ENCODE measurements around the gene FAM120B.
A peak's percentile ranks its signal among the peaks of the same experiment; 100 is the strongest.
"Not testable (repeated sequence)": the region's sequence is repeated elsewhere in the genome, so short reads cannot be mapped to it uniquely, and the experiment has no call there.

Gene FAM120B, protein sequence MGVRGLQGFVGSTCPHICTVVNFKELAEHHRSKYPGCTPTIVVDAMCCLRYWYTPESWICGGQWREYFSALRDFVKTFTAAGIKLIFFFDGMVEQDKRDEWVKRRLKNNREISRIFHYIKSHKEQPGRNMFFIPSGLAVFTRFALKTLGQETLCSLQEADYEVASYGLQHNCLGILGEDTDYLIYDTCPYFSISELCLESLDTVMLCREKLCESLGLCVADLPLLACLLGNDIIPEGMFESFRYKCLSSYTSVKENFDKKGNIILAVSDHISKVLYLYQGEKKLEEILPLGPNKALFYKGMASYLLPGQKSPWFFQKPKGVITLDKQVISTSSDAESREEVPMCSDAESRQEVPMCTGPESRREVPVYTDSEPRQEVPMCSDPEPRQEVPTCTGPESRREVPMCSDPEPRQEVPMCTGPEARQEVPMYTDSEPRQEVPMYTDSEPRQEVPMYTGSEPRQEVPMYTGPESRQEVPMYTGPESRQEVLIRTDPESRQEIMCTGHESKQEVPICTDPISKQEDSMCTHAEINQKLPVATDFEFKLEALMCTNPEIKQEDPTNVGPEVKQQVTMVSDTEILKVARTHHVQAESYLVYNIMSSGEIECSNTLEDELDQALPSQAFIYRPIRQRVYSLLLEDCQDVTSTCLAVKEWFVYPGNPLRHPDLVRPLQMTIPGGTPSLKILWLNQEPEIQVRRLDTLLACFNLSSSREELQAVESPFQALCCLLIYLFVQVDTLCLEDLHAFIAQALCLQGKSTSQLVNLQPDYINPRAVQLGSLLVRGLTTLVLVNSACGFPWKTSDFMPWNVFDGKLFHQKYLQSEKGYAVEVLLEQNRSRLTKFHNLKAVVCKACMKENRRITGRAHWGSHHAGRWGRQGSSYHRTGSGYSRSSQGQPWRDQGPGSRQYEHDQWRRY

DNA sequence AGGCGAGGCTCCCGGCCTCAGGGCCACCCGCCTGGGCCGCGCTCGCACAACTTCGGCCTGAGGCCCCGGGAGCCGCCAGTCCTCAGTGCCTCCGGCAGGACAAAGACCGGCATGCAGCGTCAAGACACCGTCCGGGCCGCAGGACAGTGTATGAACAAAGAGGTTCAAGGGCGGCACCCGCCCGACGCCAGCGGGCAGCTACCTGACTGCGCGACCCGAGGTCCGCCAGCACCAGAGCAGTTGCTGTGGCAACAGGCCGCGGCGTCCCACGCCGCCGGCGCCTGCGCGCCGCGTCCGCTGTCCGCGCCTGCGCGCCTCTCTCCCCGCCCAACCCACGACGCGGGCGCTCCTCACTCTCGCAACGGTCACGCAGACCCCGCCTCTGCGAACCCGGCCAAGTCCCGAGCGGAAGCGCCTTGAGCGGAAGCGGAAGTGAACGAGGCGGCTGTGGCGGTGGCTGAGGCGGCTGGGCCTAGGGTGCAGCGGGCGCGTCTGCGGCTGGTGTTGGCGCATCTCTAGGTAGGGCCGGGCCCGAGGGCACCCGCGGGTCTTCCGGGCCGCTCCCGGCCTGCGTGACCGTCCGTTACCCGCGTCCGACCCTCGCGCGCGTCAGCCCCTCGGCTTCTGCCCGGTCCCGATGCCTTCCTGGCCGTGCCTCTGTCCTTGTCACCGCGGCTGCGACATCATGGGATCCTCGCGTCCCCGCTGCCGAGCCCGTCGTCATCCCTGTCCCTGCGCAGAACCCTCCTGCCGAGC lies at the start of gene FAM120B:
Gene FAM120B (plus strand): TSS at position 435 of the 756 bp plus-strand sequence. CDS start 10,633 bp downstream, outside the sequence.
- peak; percentile 86 to 95 for DNase-seq (ENCODE audit: low read depth in 2 of 2)

DNA sequence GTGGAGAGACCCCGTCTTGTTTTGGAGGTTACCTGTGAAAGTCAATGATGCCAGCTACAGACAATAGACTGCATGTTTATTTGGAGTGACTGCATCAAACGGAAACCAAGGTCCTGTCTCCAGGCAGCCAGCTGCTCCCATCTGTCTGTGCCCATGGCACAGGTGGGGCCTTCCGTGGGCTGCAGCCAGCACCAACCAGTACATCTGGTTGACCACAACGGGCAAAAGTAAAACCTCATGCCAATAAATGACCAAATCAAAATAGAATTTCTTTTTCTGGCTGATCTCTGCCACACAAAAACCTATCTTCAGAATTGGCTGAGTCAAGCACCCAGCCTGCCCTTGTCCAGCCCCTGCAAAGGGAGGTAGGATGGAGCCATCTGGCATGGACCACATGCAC lies 49.2 kb upstream of the FAM120B start:
- DNase-seq (ENCODE audit: low read depth in 2 of 2), result no peak

DNA sequence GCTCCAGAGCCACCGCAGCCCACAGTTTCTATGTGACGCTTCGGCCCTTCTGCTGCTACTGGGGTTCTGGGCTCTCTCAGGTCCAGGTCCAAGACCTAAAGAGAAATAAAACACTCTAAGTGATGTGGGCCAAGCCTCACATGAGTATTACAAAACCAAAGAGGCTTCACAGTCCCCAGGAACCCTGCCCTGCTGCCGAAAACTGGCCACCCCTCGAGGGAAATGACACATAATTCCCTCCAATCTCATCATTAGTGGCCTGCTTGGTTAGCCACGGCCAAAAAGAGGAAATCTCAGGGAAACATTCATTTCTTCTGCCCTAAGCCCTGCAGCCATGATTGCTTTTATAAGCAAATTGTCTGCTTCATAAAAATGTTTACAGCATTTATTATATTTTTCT lies 48.2 kb upstream of the FAM120B start:
- DNase-seq (ENCODE audit: low read depth in 2 of 2), result no peak

DNA sequence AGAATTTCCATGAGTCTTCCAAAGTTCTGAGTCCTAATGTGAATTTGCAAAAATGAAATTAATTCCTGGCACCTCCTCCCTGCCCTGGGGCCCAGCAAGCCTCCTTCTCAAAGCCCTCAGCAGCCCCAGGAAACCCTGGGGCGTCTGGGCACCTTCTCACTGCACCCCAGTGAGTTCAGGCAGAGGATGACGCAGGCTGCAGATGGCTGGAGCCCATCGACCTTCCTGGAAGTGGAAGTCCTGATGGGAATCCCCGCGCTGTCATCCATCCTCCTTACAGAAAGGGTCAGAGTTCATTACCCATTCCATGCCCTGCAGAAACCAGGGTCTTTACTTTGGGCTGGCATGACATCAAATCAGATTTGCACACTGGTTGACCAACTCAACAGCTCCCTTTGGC lies 47.3 kb upstream of the FAM120B start:
- no peak for DNase-seq (ENCODE audit: low read depth in 2 of 2)

DNA sequence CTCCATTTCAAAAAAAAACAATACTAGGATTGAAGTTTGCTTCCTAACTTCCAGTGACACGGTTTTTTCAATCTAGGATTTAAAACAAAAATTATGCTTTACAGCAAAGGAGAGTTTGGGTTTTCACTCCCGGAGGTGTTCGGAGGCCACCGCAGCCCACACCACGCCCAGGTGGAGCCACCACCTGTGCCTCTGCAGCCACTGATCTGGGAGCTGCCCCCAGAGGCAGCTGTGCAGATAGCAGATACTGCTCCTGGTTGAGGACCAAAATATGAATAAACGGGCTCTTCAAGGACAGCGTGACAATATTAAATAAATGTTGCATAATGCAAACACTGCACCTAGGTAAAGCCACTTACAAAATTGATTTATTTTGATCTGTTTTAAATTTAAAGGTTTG lies 45.9 kb upstream of the FAM120B start:
- DNase-seq (ENCODE audit: low read depth in 2 of 2), result no peak

DNA sequence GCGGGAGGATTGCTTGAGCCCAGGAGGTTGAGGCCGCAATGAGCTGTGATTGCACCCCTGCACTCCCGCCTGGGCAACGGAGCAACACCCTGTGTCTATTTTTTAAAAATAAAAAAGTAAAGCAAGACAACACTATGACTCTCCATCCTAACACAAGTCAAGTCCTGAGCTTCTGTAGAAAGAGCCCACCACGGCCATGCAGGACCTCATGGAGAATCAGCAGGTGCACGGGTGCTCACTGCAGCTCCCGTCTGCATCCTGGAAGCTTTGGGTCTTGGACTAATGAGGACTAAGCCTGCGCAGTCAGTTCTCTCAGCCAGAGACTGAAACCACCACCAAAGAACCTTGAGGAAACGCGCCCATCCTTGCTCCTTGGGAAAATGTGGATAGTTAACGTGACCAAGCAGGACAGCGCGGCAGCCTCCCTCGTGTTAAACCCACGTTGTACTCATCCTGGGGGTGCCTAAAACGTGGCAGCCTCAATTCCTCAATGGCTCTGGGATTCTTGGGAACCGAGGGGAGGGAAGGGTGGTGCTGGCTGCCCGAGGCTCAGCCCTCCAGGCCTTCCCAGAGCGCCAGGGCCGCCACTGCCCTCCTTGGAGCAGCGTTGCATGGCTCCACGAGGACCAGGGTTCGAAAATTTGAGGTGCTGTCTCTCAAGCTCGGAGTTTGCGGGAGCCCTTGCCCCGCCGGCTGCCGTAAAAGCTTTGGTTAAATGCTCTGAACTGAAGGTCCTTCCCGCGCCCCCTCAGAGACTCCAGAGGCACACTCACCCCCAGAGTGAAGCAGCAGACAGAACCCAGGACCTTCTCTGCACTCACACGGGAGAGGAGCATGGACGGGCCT lies 44.7 kb upstream of the FAM120B start:
- DNase-seq (ENCODE audit: low read depth in 2 of 2), result no peak

DNA sequence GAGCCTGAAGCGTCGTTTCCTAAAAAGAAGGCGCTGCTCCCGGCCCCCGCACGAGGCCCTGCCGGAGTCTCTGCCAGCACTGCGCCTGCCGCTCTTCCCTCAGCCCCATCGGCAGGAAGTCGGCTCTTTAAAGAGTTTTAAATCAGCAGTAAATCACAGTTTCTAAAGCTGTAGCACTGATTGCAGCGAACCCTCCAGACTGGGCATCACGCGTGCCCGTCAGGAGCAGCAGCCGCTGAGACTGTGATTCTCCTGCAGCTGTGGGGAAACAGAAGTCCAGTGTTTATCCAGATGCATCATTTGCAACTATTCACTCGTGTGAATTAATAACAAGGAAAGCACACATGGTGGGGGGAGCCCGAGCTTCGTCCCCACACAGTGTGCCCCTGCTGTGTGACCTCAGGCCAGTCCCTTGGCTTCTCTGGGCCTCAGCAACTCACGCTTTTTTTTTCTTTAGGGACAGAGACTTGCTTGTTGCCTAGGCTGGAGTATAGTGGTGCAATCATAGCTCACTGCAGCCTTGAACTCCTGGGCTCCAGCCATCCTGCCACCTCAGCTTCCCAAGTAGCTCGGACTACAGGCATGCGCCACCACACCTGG lies 44.0 kb upstream of the FAM120B start:
- no peak for DNase-seq (ENCODE audit: low read depth in 2 of 2)

DNA sequence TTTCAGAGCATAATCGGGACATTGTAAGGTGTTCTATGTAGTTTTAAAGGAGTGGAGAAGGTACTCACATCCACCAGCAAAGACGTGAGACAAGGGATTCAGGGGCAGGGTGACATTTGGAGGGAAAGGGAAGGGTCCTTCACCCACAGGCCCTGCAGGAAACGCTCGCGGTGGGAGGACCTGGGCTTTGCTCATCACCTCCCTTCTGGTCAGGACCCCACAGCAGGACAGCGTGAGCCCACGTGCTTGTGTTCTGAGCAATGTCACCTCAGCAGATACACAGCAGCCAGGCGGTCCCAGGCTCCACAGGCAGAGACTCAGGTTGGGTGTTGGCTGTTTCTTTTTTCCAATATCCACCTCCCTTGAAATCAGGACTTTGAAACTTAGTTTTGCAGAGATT lies 43.1 kb upstream of the FAM120B start:
- DNase-seq (ENCODE audit: low read depth in 2 of 2), result no peak

DNA sequence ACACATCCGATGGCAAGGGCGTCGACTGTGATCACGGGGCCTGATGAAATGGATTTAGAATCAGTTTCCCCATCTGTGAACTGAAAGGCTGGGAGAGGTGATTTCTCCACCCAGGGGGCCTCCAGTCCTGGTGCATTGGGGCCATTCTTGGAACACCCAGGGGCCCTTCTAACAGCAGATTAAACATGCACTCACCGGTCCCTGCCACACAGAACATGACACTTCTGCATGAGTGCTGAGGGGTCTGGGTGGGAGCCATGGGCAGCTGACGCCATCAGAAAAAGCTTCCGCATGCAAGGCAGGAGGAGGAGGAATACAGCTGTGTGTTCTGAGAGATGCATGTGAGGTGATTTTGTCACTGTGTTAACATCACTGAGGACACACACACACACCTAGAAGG lies 42.5 kb upstream of the FAM120B start:
- no peak for DNase-seq (ENCODE audit: low read depth in 2 of 2)

DNA sequence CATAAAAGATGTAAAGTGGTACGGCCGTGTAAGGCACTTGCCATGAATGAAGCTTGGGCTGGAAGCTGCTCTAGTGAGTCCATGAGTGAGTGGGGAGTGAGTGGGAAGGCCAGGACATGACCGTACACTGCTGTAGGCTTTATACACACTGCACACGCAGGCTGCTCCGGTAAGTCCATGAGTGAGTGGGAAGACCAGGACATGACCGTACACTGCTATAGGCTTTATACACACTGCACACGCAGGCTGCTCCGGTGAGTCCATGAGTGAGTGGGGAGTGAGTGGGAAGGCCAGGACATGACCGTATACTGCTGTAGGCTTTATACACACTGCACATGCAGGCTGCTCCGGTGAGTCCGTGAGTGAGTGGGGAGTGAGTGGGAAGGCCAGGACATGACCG lies 41.9 kb upstream of the FAM120B start:
- not testable (repeated sequence) for DNase-seq (ENCODE audit: low read depth in 2 of 2)

DNA sequence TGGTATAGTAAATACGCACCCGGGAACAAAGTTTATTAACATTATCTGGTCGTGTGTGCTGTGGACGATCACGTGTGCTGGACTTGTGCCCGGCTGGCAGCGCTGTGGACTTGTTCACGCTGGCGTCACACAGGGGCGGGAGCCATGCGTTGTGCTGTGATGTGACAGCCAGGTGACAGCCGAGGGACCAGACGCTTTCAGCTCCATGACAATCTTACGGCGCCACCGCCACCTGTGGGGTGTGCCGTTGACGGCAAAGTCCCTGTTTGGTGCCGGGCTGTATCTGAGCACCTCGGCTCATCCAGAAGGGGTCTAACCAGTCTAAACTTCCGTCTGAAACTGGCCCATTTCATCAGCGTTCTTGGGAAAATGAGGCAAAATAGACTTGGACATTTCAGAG lies 40.9 kb upstream of the FAM120B start:
- DNase-seq (ENCODE audit: low read depth in 2 of 2), result no peak

DNA sequence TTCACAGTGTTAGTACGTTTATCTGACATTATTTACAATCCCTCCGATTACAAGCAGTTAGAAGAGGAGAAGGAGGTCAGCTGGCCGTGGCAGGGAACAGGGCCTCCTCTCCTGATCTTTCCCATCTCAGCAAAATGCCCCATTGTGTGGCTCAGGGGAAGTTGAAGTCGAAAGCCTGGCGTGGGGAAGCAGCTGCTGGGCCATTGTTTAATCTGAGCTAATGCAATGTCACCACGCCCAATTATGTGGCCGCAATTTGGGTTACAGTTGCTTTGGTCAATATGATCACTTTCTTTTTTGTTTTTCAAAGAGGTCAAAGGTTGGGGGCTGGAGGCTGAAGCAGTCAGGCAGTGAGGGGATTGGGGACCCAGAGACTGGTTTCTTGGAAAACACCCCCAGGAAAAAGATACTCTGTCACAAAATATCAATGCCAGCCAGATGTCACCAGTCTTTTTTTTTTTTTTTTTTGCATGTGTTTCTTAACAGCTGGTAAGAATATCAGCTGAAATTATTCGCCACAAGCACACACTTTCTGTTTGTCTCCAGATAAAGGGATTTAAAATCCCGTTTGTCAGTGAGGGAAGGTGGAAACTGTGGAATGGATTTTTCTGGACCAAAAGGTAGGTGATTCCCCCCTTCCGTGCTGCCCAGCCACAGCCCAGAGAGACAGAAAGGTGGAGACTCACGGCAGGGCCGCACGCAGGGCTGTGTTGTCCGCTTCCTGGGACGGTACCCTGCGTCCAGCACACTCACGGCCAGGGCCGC lies 40.3 kb upstream of the FAM120B start:
- DNase-seq (ENCODE audit: low read depth in 2 of 2), result no peak

DNA sequence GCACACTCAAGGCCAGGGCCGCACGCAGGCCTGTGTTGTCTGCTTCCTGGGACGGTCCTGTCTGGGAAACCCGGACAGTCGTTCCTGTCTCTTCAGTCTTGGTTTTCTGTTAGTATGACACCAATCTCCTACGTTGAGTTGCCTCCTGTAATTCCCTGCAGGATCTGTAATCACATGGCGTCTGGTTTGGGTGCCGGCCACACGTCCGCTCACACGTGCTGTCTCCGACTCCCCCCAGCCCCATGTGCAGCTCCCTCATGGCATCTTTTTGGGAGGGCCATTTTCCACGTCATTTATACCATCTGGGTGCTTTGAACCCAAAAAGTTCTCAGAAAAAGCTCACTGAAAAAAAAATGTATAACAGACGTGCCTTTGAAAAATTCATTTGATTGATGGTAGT lies 38.9 kb upstream of the FAM120B start:
- DNase-seq (ENCODE audit: low read depth in 2 of 2), result no peak

DNA sequence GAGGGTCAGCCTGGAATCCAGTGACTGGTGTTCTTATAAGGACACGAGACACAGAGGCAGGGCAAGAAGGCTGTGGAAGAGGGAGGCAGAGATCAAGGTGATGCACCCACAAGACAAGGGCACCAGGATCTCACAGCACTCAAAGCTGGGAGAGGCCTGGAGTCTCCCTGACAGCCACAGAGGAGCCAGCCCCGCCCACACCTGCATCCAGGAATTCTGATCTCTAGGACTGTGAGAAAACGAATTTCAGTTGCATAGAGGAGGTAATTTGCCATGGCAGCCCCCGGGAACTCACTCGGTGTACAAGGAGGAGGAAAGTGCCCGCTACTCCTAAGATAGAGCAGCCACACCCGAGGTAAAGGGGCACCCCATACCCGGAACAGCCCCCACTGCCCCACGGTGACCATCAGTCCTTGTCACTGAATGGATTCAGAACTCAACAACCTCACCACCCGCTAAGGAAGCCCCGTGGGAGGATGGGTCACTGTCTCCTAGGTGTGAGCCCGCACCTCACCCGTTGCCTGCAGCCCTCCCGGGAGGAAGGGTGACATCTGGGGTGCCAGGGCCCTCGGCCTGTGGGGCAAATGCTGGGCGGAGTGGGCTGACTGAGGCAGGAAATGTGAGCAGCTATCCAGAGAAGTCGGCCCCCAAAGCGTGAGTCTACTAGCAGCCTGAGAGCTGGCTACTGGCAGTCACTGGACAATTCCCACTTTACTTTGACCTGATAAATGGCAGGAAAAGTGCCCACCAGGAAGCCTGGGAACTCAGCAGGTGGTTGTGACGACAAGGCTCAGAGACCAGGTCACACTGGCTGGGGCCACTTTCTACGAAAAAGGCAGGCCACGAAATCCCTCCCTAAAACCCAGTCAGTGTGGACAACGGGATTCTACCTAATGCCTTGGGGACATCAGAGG lies 38.1 kb upstream of the FAM120B start:
- DNase-seq (ENCODE audit: low read depth in 2 of 2), result no peak

DNA sequence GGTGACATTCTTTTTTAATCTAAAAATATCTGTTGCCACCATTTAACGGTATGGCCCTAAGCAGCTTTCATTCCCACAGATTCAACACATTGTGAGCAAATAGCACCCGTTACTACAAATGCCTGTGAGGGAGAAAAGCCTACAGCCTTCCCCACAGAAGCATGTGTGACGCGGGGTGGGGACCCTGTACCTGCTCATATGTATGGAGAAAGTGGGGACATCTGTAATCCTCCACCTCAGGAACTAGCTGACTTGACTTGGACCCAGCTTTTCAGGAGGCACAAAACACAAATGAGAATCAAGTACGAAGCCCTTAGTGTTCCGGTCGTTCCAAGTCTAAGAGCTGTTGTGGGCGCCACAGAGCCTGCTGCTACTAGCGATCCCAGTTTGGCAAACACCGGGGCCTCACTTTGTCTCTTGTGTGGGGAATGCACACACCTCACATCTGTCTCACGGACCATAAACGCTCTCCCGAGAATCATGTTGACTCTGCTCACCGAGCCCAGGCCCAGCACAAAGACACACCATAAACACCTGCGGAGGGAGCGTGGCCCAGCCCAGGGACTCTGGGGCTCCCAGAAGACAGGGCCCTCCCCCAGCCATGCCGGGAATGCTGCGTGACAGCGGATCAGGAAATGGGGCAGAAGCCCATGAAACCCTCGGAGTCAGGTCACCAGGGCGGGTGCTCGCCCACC lies 37.3 kb upstream of the FAM120B start:
- DNase-seq (ENCODE audit: low read depth in 2 of 2), result no peak

DNA sequence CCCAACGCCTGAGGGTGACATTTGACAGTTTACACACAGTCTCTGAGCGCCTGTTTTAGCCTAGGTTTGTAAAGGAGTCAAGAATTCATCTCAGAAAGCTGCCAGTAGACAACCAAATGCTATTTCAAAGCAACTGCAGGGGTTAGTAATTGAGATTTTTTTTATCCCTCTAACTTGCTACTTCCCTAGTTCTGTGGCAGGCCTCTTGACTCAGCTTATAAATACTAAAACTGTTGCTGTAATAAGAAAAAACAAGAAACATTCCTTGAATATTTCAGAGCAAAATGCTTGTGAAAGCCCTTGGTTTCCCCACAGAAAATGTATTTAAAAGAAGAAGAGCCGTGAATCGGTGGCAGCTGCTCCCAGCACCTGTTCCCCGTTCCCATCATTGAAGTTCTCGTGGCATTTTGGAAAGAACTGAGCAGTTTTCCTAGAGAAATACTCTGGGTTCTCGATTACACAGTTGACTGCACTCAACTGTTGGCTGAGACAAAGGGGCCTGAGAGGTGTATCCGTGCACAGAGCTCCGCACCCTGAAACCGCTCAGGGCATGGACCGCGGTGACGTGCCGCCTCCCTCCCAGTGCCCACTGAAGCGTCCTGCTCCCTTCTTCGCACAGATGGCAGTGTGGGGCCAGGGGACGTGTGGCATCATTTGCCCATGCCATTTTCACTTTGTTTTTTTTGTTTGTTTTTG lies 36.6 kb upstream of the FAM120B start:
- no peak for DNase-seq (ENCODE audit: low read depth in 2 of 2)

DNA sequence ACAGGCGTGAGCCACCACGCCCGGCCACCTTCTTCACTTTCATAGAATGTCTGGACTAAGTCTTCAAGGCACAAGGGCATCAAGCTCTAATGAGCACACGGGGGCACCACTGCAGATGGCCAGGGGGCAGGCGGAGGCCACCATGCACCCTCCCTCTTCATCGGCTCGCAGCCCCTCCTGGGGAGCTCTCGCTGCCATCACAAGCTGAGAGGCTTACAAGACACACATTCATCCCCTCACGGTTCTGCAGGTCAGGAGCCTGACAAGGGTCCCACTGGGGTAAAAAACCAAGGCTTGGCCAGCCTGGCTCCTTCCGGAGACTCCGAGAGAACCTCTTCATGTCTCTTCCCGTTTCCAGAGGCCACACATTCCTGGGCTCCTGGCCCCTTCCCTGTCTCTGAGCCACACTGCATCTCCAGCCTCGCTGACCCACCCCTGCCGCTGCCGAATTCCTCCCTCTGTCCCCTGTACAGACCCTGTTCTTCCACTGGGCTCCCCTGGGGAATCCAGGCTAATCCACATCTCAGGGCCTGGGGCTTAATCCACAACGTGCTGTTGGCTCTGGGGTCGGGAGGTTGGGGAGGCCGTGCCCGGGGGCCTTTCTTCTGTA lies 35.5 kb upstream of the FAM120B start:
- DNase-seq (ENCODE audit: low read depth in 2 of 2), result no peak

Measured in stimulated activated CD4-positive, alpha-beta T cell treated with anti-CD3 and anti-CD28 coated beads, Interleukin-4, amount 100 ng/mL, for 48 hours (primary cell).